Keratinocyte (primary cell): ENCODE results near the gene CPS1.

Source experiments
- CTCF ChIP-seq, 3 experiments: IDR thresholded peaks in 1 of 3; conservative IDR thresholded peaks in 1 of 3; optimal IDR thresholded peaks in 1 of 3; 2 replicates in 2 of 3; 3 replicates in 1 of 3; pipeline versions ENCODE3 to v1.5.1; 2011; ENCODE audit warnings: low read length in 3 of 3, mild to moderate bottlenecking in 3 of 3, moderate library complexity in 2 of 3, control low read depth in 1 of 3, inconsistent platforms in 1 of 3; ENCODE audit not compliant: insufficient read depth in 2 of 3; ENCODE audit errors: extremely low read depth in 1 of 3
- EZH2 ChIP-seq: IDR thresholded peaks from one replicate; pipeline ENCODE4 v1.6.1; 2012; ENCODE audit warnings: inconsistent platforms, mild to moderate bottlenecking, low read length, moderate library complexity

GRCh38 chr2:210599476-210599875, 43.1 kb downstream of the CPS1 start:
- TF ChIP-seq CTCF (optimal IDR thresholded peaks at IDR 0.05 in 1 of 3, IDR thresholded peaks at IDR 0.05 in 1 of 3, conservative IDR thresholded peaks at IDR 0.05 in 1 of 3; ENCODE audit: extremely low read depth in 1 of 3, insufficient read depth in 2 of 3, low read length in 3 of 3) (no peak), EZH2 (no peak)
